NCI-H748 (cell line): Measurements from ENCODE around the gene PDXDC1.
"Not testable (repeated sequence)": the region's sequence is repeated elsewhere in the genome, so short reads cannot be mapped to it uniquely, and the experiment has no call there.

ENCODE experiments used
- DNase-seq: peaks from one replicate; lab custom pipeline; 2025; ENCODE audit not compliant: unreplicated experiment; lab: John Stamatoyannopoulos, UW

Gene PDXDC1

GRCh38 chr16:15130256-15130932 lies 155.6 kb downstream of the PDXDC1 start:
- not testable (repeated sequence) for DNase-seq

GRCh38 chr16:15130943-15131700 lies 156.3 kb downstream of the PDXDC1 start:
- DNase-seq, result not testable (repeated sequence)

GRCh38 chr16:15132719-15133428 lies 158.0 kb downstream of the PDXDC1 start:
- DNase-seq, result not testable (repeated sequence)

- DNase-seq, result not testable (repeated sequence)
Measured at GRCh38 chr16:15133554-15133953, 158.7 kb downstream of the PDXDC1 start.

GRCh38 chr16:15134752-15135482 lies 160.1 kb downstream of the PDXDC1 start:
- DNase-seq, result not testable (repeated sequence)

- not testable (repeated sequence) for DNase-seq
Measured at GRCh38 chr16:15135483-15136360, 160.9 kb downstream of the PDXDC1 start.

GRCh38 chr16:15137514-15137913 lies 162.7 kb downstream of the PDXDC1 start:
- not testable (repeated sequence) for DNase-seq

GRCh38 chr16:15140444-15141365 lies 165.9 kb downstream of the PDXDC1 start:
- DNase-seq, result not testable (repeated sequence)

- DNase-seq, result no peak
Measured at GRCh38 chr16:15141586-15141985, 166.8 kb downstream of the PDXDC1 start.

- DNase-seq, result not testable (repeated sequence)
Measured at GRCh38 chr16:15142107-15142890, 167.5 kb downstream of the PDXDC1 start.

GRCh38 chr16:15142891-15143600 lies 168.2 kb downstream of the PDXDC1 start:
- not testable (repeated sequence) for DNase-seq

- DNase-seq, result not testable (repeated sequence)
Measured at GRCh38 chr16:15143601-15144091, 168.8 kb downstream of the PDXDC1 start.

- not testable (repeated sequence) for DNase-seq
Measured at GRCh38 chr16:15144092-15144631, 169.3 kb downstream of the PDXDC1 start.

GRCh38 chr16:15144781-15145417 lies 170.1 kb downstream of the PDXDC1 start:
- not testable (repeated sequence) for DNase-seq

- not testable (repeated sequence) for DNase-seq
Measured at GRCh38 chr16:15145418-15146263, 170.8 kb downstream of the PDXDC1 start.

- DNase-seq, result not testable (repeated sequence)
Measured at GRCh38 chr16:15146264-15146662, 171.4 kb downstream of the PDXDC1 start.
